ENCODE measurements around the gene STK31.
"Not testable (repeated sequence)": the region's sequence is repeated elsewhere in the genome, so short reads cannot be mapped to it uniquely, and the experiment has no call there.

STK31 gene

DNA sequence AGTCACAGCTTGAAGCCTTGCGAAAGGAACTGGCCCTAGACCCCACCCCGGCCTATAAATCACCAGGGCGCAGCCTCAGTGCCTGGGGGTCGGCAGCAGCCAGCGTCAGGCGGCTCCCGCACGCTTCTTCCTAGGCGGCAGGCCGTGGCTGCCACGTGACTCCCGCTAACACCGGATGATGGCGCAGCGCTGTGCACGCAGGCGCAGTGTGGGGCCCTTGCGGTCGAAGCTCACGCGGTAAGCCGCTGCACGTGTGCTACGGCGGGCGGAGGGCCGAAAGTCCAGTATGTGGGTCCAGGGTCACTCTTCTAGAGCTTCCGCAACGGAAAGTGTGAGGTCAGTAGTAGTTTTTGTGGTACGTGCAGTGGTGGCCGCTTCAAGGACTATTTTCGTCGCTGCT lies at the start of gene STK31:
Gene STK31, plus strand, starts transcription at position 220 of the 400 bp plus-strand sequence. Its CDS starts 67 bp downstream, at position 287.
- in situ Hi-C loops (cut with MboI; ENCODE audit: low sequenced_read_pairs) = no loop called here

DNA sequence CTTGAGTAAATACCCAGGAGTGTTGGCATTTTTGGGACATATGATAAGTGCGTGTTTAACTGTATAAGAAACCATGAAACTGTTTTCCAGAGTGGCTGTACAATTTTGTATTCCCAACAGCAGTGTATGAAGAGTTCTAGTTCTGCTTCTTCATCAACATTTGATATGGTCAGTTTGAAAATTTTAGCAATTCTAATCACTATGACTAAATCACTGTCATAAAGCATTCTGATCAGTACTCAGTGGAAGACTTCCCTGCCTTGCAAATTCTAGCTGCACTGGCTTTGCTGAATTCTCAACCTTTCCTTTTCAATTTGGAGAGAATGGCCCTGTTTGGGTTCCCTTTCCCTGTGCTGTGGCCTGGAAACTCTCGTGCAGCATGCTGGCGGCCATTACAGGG lies 48.6 kb upstream of the STK31 start:
- in situ Hi-C loops (cut with MboI; ENCODE audit: low sequenced_read_pairs) = no loop called here

- in situ Hi-C loops (cut with MboI; ENCODE audit: low sequenced_read_pairs) = no loop called here
Observed at GRCh38 chr7:23662124-23662983, 47.7 kb upstream of the STK31 start.

GRCh38 chr7:23662984-23663313 lies 47.1 kb upstream of the STK31 start:
- in situ Hi-C loops (cut with MboI; ENCODE audit: low sequenced_read_pairs) = no loop called here

DNA sequence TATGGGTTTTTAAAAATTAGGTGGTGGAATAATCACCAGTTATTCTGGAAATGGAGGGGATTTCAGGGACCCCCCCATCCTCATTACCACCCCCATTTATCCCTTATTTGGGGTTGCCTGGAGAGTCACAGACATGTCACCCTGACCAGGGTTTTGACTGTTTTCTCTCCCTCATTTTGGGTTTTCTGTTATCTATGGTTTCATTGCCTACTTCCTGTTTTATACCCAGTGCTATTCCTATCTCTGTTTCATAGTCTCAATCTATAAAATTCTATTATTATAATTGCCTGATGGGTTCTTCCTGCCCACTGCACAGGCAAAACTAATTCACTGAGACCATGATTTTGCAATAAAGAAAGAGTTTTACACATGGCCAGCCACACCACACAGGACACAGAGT lies 45.9 kb upstream of the STK31 start:
- in situ Hi-C loops (cut with MboI; ENCODE audit: low sequenced_read_pairs) = no loop called here

DNA sequence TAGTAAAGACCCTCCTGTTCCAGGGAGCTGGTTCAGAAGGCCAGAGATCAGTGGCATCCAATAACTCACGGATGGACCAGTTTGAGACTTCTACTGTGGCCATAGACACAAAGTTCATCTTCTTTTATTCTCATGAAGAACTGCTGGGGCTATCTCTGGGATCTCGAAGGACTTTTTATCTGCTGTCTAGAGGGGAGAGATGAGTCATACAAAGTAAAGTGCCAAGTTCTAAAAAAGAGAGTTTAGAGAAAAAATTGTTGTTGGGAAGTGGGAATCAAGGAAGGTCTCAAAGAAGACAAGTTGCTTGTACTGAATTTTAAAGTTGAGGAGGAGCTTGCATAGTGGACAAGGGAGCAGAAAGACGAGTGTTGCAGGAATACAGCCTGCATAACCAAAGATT lies 38.0 kb upstream of the STK31 start:
- in situ Hi-C loops (cut with MboI; ENCODE audit: low sequenced_read_pairs) = no loop called here

- in situ Hi-C loops (cut with MboI; ENCODE audit: low sequenced_read_pairs) = no loop called here
Observed at GRCh38 chr7:23679898-23680413, 30.1 kb upstream of the STK31 start, which contains the start of gene FAM221A. TSS of gene FAM221A (plus strand) at chr7:23680199. CDS start at chr7:23680219, 20 bp downstream.

GRCh38 chr7:23680414-23681405 lies 29.3 kb upstream of the STK31 start:
- in situ Hi-C loops (cut with MboI; ENCODE audit: low sequenced_read_pairs) = no loop called here

- in situ Hi-C loops (cut with MboI; ENCODE audit: low sequenced_read_pairs) = not testable (repeated sequence)
Observed at GRCh38 chr7:23684041-23684440, 26.0 kb upstream of the STK31 start.

DNA sequence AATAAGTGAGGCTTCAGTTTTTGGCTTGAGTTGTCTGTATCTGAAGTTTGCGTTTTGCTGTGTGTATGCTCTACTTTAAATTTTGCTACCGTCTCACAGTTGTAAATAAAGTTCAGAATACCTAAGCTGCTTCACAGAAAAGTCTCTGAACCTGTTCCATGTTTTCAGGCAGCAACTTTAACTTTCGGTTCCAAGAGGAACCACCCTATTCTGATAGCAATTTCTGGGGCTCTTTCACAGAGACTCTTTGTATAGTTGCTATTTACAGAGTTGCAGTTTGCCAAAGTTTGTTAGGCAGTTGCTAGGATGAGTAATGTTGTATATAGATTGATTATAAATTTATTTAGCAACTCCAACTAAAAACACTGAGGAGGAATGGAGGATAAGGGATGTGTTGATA lies 24.3 kb upstream of the STK31 start:
- in situ Hi-C loops (cut with MboI; ENCODE audit: low sequenced_read_pairs) = no loop called here

- in situ Hi-C loops (cut with MboI; ENCODE audit: low sequenced_read_pairs) = no loop called here
Observed at GRCh38 chr7:23687011-23687410, 23.0 kb upstream of the STK31 start.

GRCh38 chr7:23689165-23689564 lies 20.9 kb upstream of the STK31 start:
- in situ Hi-C loops (cut with MboI; ENCODE audit: low sequenced_read_pairs) = no loop called here

GRCh38 chr7:23691320-23691719 lies 18.7 kb upstream of the STK31 start:
- in situ Hi-C loops (cut with MboI; ENCODE audit: low sequenced_read_pairs) = no loop called here

- in situ Hi-C loops (cut with MboI; ENCODE audit: low sequenced_read_pairs) = no loop called here
Observed at GRCh38 chr7:23693224-23693623, 16.8 kb upstream of the STK31 start.

GRCh38 chr7:23696916-23697441 lies 13.0 kb upstream of the STK31 start:
- in situ Hi-C loops (cut with MboI; ENCODE audit: low sequenced_read_pairs) = no loop called here

GRCh38 chr7:23698822-23699221 lies 11.2 kb upstream of the STK31 start:
- in situ Hi-C loops (cut with MboI; ENCODE audit: low sequenced_read_pairs) = no loop called here

GRCh38 chr7:23700046-23700445 lies 10.0 kb upstream of the STK31 start:
- in situ Hi-C loops (cut with MboI; ENCODE audit: low sequenced_read_pairs) = no loop called here

- in situ Hi-C loops (cut with MboI; ENCODE audit: low sequenced_read_pairs) = no loop called here
Observed at GRCh38 chr7:23709081-23709750, 803 bp upstream of the STK31 start.

DNA sequence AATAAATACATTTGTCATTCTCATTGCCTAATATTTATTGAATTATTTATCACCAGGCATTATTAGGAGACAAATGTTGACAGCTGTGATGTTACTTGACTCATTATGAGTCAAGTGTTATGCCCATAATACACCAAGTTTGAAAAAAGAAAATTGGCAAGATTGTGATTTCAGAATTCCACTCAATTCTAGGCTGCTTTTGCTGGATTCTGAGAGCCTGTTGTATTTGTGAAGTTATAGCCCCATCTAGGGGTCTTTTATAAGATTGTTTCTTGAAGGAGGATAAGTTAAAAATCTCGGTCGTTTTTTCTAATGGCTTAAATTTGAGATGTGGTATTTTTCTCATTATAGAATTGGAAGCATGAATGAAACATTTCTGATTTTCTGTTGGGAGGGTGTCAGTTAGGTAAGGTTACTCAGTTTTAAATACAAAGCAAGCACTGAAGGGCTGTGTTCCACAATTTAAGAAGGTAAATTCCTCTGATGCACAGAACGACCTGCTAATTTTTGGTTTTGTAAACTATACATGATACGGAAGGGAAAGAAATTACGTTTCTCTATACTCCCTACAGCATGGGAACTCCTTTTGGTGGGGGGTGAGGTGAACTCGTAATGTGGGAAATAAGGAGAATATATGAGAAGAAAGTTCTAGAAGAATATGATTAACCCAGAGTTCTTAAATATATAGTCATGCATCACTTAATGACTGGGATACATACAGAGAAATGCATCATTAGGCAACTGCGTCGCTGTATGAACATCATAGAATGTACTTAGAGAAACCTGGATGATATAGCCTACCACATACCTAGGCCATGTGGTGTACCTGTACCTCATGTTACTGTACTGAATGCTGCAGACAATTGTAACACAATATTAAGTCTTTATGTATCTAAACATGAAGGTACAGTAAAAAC lies 2.6 kb downstream of the STK31 start:
- in situ Hi-C loops (cut with MboI; ENCODE audit: low sequenced_read_pairs) = no loop called here
